CD4-positive, alpha-beta T cell treated with Interleukin-17A for 4 hours (primary cell): ENCODE results near the gene TBCD.

Experiments
- DNase-seq: peaks from one replicate; pipeline ENCODE4 v3.0.0-alpha.2; 2020; ENCODE audit warnings: mixed read lengths

The TBCD gene

GRCh38 chr17:82835766-82836512 is 84.1 kb downstream of the TBCD start:
- no peak for DNase-seq

DNA sequence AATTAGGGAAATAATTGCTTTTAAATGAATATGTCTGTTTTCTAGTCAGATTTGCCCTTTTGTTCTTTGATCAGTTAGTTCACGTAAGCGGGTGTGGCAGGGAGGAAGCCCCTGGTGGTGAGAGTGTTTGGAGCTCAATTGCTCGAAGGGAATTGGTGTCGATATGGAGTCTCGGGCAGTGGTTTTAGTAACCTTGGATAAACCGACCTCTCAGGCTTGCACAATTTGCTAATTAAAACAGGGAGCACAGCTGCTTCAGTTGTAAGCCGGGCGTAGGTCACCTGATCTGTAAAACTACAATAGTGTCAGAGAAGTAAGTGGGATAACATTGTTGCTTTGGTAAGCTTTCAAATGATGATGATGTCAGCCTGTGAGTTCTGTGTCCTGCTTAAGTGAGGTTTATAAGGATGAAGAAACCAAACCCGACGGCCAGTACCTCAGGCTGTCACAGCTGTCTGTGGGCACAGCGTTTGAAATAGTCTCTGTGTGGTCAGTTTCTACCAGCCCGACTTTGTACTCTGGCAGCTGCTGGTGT is 85.0 kb downstream of the TBCD start:
- no peak for DNase-seq

DNA sequence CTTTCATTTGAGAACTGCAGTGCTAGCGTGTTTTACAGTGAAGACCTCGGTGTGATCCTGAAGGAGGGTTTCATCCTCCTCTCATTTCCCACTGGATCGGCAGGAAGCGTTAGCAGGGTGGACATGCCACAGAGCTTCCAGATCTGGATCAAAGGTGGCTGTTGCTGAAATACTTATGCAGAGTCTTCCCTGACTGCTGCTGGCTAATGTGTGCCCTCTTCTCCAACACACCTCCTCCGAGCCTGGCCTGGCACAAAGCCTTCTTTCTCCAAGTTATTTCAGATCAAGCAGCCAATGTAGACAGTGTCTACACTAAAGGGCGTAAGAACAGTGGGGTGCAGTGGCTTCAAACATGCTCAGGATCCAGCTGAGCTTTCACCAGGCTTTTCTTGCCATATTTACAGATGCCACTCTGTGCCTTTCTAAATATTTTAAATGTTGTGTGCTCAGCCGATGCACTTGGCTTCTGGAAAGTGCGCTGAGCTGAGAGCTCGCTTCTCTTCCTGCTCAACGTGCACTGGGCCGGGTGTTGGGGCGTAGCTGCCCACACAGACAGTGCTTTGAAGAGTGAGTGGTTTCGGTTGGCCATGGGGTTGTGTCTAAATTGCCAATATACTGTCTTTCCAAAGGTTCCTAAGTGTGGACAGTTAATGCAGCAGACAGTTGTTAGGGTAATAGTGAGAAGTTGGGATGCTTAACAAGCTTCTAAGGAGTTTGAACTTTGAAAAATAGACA is 85.9 kb downstream of the TBCD start:
- DNase-seq = no peak

- no peak for DNase-seq
These were observed 86.7 kb downstream of the TBCD start for GRCh38 chr17:82838386-82839063.

- DNase-seq = no peak
These were observed 87.9 kb downstream of the TBCD start, which contains the start of gene ZNF750 for GRCh38 chr17:82839617-82840292. TSS of gene ZNF750 (minus strand) at chr17:82840022. CDS start at chr17:82832454, 7,568 bp downstream.

DNA sequence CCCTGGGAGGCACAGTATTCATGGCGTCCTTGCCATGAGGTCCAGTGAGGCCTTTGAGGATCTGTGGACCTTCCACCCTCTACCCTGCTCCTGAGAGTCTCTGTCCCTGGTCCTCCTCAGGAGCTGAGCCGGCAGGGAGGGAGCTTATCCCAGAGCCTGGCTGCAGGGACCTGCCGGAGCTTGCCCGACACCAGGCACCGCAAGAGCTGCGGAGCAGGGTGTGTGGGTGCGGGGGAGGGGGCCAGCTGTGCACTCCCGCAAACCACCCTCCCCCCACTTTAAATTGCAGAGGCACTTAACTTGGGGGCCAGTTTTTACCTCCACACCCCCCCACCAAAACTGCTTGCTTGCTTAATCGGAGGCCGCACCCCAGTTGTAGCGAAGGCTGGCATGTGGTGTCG is 88.6 kb downstream of the TBCD start:
- no peak for DNase-seq

DNA sequence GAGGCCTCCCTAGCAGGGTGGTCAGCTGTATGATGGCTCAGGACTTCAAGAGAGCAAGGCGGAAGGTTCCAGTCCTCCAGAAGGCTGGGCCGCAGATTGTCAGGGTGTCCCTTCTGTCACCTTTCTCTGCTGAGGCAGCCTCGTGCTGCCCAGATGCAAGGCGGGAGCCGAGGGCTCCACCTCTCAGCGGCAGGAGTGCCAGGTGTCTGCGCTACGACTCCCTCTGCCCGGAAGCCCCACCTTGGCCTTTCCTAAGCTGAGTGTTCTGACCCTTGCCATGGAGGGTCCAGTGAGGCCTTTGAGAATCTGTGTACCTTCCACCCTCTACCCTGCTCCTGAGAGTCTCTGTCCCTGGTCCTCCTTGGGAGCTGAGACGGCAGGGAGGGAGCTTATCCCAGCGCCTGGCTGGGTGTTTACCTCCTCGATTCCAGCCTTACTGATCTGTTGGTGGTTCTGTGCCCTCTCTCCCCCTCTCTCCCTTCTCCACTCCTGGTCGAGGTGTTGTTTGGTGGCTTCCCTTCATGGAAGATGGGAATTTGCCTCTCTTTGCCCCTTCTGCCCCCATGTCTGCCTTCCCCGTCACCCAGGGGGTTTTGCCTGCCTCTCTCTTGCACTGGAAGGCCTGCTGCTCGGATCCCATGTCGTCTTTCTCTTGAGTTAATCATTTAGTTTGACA is 90.2 kb downstream of the TBCD start:
- no peak for DNase-seq

GRCh38 chr17:82843904-82844680 is 92.2 kb downstream of the TBCD start:
- no peak for DNase-seq

- no peak for DNase-seq
These were observed 92.9 kb downstream of the TBCD start for GRCh38 chr17:82844796-82845162.

- no peak for DNase-seq
These were observed 93.4 kb downstream of the TBCD start for GRCh38 chr17:82845163-82845807.

DNA sequence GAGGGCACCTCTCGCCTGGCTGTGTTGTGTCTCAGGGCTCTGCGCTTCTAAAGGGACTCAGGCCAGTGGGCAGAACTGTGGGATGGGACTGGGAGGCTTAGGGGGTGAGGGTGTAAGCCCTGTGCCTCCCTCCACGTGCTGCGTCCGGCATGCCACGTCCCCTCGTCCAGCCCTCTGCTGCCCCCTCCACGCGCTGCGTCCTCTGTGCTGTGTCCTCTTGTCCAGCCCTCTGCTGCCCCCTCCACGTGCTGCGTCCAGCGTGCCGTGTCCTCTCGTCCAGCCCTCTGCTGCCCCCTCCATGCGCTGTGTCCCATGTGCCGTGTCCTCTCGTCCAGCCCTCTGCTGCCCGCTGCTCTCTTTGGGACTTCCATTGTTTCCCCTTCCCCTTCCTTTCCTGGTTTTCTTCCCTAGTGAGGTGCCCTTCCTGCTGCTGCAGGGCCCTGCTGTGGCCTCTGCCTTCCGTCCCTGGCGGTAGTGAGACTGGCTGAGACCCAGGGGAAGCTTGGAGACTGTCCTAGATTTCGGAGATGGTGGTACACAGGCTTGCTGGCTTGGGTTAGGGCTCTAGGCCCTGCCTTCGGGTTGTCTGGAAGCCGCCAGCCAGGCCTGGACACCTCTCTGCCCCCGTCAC is 94.3 kb downstream of the TBCD start:
- no peak for DNase-seq

DNA sequence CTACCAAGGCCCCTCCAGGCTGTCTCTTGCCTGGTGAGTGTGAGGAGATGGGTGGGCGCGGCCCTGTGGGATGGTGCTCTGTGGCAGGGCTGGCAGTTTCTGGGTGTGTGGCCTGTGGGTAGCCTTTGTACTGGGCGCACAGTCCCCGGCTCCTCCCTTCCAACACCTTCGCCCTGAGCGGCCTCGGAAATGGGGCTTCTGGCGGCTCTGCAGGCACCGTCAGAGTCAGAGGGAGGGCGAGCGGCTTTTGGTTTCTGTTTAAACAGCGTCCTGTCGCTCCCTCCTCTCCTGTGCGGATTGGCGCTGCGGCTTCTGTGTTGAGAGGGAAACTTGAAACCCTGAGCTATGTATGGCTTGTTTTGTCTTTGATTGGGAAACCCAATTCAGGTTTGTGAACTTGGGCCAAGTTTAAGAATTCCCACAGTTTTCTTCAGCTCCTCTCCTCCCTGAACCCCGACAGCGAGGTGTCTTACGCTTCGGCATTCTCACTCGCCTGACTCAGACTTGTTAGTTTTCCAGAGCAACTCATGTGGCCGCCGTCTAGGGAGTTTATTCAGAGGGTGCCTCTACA is 96.2 kb downstream of the TBCD start:
- DNase-seq = peak; percentile 56

GRCh38 chr17:82849076-82849945 is 97.4 kb downstream of the TBCD start:
- no peak for DNase-seq

DNA sequence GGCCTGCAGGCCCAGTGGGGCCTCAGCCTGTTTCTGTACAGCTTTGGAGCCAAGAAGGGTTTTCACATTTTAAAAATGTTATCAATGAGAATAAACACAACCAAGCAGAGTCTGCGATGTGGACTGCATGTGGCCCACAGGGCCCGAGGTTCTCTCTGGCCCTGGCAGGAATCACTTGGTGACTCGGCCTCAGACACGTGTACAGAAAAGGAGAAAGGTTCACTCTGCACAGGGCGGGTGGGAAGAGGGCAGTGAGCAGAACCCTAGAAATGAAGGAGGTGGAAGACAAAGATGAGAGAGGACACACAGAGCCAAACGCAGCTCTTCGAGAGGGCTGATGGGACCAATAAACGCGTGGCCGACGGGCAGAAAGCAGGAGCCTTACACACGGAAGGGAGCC is 99.5 kb downstream of the TBCD start:
- no peak for DNase-seq

DNA sequence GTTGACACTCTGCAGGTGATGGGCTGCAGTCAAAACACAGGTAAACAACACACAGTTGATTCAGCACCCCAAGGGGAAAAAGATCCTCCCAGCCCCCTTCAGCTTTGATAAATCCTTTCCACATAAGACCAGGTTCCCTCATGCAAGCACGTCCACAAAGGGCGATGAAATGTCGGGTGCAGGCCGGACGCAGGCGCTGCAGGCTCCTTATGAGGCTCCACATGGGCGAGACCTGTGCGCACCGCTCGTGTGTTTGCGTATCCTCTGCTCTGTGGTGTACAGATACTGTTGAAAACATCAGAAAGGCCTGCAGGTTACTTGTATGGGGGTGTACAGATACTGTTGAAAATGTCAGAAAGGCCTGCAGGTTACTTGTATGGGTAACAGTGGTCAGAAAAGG is 102.4 kb downstream of the TBCD start:
- DNase-seq = no peak

- no peak for DNase-seq
These were observed 104.5 kb downstream of the TBCD start for GRCh38 chr17:82856361-82856760.

GRCh38 chr17:82858376-82859126 is 106.7 kb downstream of the TBCD start:
- DNase-seq = peak; percentile 64
